Activated T-helper 1 cell treated with anti-CD3 and anti-CD28 coated beads, Interleukin-12 subunit alpha, Interleukin-12 subunit beta, Interleukin-2, Interleukin-4 antibody, amounts not matched to agents 30 ng/mL and 10 ng/mL and 1 ng/mL, durations not matched to agents 14 hours and 24 hours and 36 hours (primary cell): ENCODE measurements around the gene ADAM12. TPM values are rescaled to one million over a fixed set of nuclear protein-coding genes. Genes with fewer than 3 reads are reported as not detected.

Experiments
- DNase-seq: peaks from one replicate; pipeline ENCODE4 v3.0.0; 2021; ENCODE audit warnings: low spot score
- H3K27ac Mint-ChIP-seq: one replicate; pipeline ENCODE4 v1.8.0; 2021; ENCODE audit warnings: mild to moderate bottlenecking, mixed read lengths
- H3K27me3 Mint-ChIP-seq: one replicate; pipeline ENCODE4 v1.8.0; 2022; ENCODE audit warnings: mild to moderate bottlenecking, moderate library complexity, mixed read lengths; ENCODE audit not compliant: insufficient read depth
- H3K36me3 Mint-ChIP-seq: one replicate; pipeline ENCODE4 v1.8.0; 2021; ENCODE audit warnings: low read depth, mixed read lengths
- H3K4me1 Mint-ChIP-seq: one replicate; pipeline ENCODE4 v1.8.0; 2021; ENCODE audit warnings: low read depth, mixed read lengths
- H3K4me3 Mint-ChIP-seq: one replicate; pipeline ENCODE4 v1.8.0; 2021; ENCODE audit warnings: mild to moderate bottlenecking, moderate library complexity, mixed read lengths
- H3K9me3 Mint-ChIP-seq: one replicate; pipeline ENCODE4 v1.8.0; 2021; ENCODE audit warnings: mixed read lengths
- intact Hi-C: fragments of 100-400 bp; cut with micrococcal nuclease; formaldehyde crosslinking; loops from one replicate; pipeline ENCODE4 v1.15.1; 2024
- total RNA-seq: library from RNA; stranded (reverse); gene quantifications from 2 replicates; pipeline ENCODE4 v1.2.3, GENCODE V29; 2022

Gene ADAM12
- total RNA-seq, 1 donor from 2014 or later: not detected

DNA sequence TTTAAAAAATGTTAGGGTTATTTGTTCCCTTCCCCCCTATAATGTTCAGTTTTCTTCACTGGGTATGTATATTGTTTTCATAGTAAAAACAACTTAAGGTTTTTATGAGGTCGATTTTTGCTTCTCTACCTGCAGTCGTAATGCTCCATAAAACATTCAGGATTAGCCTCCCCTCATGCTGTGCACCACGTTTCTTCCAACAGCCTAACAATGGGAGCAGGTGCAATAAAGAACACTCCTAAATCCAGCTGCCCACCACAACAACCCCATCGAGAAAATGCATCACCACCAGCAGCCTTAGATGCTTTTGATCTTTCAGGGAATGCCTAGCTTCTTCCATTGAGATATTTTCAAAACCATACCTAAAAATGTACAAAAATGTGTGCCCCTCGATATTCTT is 111.1 kb downstream of the ADAM12 start:
- DNase-seq: no peak
- Mint-ChIP-seq H3K9me3 (no peaks in the 10 kb centered on the region), H3K27ac (no peak overlapping the region), H3K4me1 (no peaks in the 10 kb centered on the region), H3K4me3 (no peak overlapping the region), H3K27me3 (no peaks in the 10 kb centered on the region), H3K36me3 (no peaks in the 10 kb centered on the region)
- intact Hi-C loops: no loop called here

DNA sequence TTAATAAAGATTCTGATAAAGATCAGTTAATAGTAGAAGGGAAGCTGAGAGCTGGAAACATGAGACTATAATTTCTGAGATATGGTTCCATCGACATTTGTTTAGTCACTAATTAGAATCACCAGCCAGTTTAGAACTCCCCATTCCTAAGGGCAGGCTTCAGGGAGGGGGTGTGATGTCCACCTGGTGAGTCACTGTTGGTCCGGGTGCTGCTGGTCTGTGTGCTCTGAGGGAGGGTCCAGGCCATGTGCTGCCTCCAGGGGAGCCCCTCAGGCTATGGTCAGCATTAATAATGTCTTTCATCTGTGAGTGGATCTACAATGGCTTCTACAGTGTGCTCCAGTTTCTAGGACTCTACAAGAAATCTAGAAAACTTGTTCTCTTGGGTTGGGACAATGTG is 115.8 kb downstream of the ADAM12 start:
- intact Hi-C loops: no loop called here
- H3K4me3 Mint-ChIP-seq: no peak overlapping the region
- H3K36me3 Mint-ChIP-seq: no peaks in the 10 kb centered on the region
- no peak overlapping the region for H3K27ac Mint-ChIP-seq
- no peaks in the 10 kb centered on the region for H3K4me1 Mint-ChIP-seq
- no peak for DNase-seq
- H3K9me3 Mint-ChIP-seq: no peaks in the 10 kb centered on the region
- H3K27me3 Mint-ChIP-seq: no peaks in the 10 kb centered on the region

DNA sequence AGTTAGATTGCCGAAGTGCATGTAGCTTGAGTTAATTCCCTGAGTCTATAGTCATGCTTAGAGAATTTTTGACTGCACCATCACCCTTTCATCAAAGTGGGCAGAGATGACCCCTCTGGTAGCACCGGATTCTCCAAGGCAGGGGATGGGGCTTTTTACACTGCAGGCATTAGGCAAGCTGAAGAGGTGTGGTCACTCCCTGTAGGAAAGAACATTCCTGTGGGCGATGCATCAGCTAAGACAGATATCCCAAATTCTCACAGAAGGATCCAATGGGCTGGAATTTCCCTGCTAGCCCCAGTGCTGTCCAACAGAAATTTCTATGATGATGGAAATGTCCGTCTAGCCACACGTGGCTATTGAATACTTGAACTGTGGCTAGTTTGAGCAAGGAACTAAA is 118.2 kb downstream of the ADAM12 start:
- Mint-ChIP-seq H3K27me3 (no peaks in the 10 kb centered on the region), H3K36me3 (no peaks in the 10 kb centered on the region), H3K4me3 (no peak overlapping the region), H3K27ac (no peak overlapping the region), H3K9me3 (no peaks in the 10 kb centered on the region), H3K4me1 (no peaks in the 10 kb centered on the region)
- intact Hi-C loops: no loop called here
- no peak for DNase-seq

DNA sequence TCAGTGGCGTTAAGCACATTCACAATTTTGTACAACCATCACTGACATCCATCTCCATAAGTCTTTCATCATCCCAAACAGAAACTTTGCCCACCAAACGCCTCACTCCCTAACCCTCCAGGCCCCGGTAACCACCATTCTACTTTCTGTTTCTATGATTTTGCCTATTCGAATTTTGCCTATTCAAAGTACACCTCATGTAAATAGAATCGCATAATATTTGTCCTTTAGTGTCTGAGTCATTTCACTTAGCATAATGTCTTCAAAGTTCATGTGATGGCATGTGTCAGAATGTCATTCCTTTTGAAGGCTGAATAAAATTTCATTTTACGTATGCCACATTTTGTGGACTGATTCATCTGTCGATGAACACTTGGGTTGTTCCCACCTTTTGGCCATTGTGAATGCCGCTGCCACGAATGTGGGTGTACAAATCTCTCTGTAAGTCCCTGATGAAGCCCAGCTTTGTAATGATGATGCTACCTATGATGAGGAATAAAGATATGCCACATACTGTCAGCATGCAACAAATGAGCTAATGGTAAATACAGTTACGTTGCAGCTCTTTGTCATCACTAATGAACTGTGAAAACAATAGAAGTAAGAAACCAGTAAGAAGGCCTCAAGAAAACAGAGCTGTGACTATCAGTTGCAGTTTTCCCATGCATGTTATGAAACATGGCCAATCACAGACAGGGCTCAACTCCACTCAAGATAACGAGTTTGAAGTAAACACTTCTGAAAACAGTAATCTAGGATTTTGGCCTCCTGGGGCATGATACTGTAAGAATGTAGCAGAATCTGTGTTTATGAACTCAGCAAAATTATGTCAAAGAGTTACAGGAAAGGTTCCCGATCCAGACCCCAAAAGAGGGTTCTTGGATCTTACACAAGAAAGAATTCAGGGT is 120.0 kb downstream of the ADAM12 start:
- H3K4me3 Mint-ChIP-seq: no peak overlapping the region
- intact Hi-C loops: no loop called here
- no peaks in the 10 kb centered on the region for H3K27me3 Mint-ChIP-seq
- no peaks in the 10 kb centered on the region for H3K4me1 Mint-ChIP-seq
- no peak overlapping the region for H3K27ac Mint-ChIP-seq
- DNase-seq: no peak
- no peaks in the 10 kb centered on the region for H3K9me3 Mint-ChIP-seq
- H3K36me3 Mint-ChIP-seq: no peaks in the 10 kb centered on the region

DNA sequence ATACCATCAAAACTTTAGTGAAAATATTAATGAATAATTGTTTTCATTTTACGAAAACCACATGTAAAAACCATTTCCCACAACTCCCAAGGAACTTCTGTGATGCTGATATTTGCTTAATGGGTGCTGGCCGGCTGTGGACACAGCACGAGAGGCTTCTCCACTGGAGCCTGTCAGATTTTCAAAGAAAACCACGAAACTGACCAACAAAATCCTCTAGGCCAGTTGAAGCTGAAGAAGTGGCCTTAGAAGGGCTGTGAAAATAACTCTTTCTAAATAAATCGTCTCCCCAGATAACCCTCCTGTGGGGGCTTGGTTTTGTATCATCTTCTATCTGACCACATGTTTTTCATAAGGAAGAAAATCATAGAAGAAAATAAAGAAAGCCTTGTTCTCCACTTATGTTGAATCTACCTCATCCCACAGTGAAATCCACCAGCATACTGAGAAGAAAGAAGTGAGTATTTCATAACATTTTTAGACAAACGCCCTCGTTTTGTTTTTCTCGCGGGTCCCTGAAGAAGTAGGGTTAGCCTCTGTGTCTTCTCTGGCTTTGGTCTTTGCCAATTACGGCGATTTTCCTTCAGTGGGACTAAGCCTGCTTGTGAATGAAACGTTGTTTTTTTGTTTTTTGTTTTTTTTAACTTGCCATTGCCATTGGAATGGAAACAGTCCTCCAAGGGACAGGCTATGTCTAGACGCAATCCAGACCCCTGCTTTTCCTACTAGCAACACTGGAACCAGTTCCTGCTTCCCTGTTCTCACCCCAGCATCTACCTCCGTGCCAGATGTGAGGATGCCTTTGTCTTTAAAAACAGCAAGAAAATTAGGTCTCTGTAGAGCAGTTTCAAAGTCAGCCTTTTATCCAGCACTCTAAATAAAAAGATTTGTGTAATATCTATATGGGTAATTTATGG is 123.9 kb downstream of the ADAM12 start:
- Mint-ChIP-seq H3K27ac (no peak overlapping the region), H3K36me3 (no peaks in the 10 kb centered on the region), H3K9me3 (no peaks in the 10 kb centered on the region), H3K4me1 (no peaks in the 10 kb centered on the region), H3K4me3 (no peak overlapping the region), H3K27me3 (no peaks in the 10 kb centered on the region)
- DNase-seq: no peak
- intact Hi-C loops: no loop called here

DNA sequence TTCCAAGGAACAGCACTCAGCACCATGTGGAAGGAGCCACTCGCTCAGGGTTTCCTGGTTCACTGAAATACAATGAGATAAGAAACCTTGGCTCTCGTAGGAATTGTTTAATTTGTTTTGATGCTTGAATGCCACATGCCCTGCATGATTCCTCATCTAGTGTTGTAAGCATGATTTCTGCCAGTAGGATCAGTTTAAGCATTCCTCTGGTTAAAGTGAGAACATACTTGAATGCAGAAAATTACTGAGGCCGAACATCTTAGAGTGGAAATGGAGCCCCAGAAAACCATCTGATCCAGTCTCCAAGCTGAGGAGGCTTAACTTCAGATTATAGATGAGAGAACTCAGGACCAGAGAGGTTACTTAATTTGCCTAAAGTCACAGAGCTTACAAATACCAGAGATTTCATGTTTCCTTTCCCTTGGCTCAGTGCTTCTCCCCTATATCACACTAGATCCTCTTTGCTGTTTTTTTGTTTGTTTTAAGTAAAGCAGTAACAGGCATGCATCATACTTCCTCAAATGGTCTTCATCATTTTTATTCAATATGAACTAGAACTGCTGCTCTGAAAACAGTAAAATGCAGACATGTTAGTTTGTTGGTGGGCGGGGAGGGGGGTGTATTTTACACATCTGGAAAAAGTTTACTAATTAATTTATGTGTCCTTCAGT is 125.1 kb downstream of the ADAM12 start:
- DNase-seq: no peak
- Mint-ChIP-seq H3K9me3 (no peaks in the 10 kb centered on the region), H3K4me1 (no peaks in the 10 kb centered on the region), H3K27me3 (no peaks in the 10 kb centered on the region), H3K4me3 (no peak overlapping the region), H3K27ac (no peak overlapping the region), H3K36me3 (no peaks in the 10 kb centered on the region)
- intact Hi-C loops: no loop called here

DNA sequence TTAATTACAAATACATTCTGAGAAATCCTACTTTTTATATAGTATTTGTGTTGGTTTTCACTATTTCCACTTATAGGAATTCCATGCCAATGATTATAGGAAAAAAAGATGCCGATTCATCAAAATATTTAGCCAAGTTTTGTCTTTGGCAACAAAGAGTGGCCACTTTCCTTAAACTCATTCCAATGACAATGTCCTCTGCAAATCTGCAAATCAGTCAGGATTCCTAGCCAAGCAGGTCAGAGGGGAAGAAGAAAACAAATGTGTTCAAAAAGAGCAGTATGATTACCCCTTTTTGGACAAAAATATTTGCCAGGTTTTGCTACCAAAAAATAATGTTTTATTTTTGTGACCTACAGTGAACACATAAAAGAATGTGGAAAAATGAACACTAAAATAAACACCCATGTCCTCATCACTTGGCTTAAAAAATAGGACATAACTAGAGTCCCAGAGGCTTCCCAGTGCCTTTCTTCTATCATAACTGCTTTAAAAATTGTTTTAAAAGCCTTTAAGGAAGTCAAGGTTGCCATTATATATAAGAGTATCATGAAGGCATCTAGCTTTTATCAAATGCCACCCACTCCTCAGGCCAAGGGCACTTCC is 125.9 kb downstream of the ADAM12 start:
- Mint-ChIP-seq H3K36me3 (no peaks in the 10 kb centered on the region), H3K27ac (no peak overlapping the region), H3K9me3 (no peaks in the 10 kb centered on the region)

DNA sequence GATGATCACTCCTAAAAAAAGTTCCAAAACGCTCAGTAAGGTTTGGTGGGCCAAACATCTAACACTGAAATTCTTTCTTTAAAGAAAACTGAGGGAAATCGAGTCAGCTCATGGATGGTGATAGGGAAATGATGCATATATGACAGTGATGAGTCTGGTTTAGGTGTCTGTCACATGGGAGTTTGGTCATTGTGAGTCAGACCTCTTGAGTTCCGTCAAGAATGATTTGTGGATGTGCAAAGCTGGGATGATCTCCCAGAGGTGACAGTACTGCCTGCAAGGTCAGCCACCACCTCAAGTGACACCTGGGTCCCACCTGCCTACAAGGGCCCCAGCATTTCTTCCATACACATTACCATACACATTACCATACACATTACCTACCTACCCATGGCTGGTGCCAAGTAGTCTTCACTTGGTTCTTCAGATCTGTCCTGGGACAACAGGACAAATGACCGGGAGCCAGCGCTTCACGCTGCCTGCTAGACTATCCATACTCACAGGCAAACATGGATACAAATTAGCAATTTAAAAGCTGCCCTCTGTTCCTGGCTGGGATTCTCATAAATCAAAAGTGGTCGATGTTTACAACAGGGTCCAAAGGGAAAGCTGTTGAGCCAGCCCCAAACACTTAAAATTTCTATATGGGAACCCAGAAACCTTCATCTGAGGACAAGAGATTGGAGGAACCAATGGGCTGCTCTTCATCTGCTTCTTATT is 128.4 kb downstream of the ADAM12 start:
- intact Hi-C loops: no loop called here
- no peak overlapping the region for H3K27ac Mint-ChIP-seq
- H3K4me3 Mint-ChIP-seq: no peak overlapping the region
- H3K36me3 Mint-ChIP-seq: no peaks in the 10 kb centered on the region
- DNase-seq: no peak
- H3K27me3 Mint-ChIP-seq: no peaks in the 10 kb centered on the region
- no peaks in the 10 kb centered on the region for H3K9me3 Mint-ChIP-seq
- no peaks in the 10 kb centered on the region for H3K4me1 Mint-ChIP-seq

More for the DNA sequence above, 125.9 kb downstream of the ADAM12 start:
- H3K27me3 Mint-ChIP-seq: no peaks in the 10 kb centered on the region
- no peaks in the 10 kb centered on the region for H3K4me1 Mint-ChIP-seq
- DNase-seq: no peak
- intact Hi-C loops: no loop called here
- H3K4me3 Mint-ChIP-seq: no peak overlapping the region

DNA sequence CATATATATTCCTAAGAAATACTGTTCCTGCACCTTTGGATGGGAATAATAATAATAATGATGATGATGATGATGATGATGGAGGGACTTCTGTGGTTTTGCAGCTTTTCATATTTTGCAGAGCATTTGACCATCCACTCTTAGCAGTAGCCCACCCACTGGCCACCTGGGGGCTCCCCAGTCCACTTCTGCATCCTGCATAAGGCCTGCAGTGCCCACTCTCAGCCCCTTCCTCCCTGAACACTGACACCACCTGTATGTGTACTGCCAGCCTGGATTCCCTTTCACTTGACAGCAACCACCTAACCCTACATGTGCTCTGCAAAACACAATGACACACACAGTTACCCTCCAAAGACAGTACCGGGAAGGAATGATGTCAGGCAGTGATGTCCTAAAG is 131.4 kb downstream of the ADAM12 start:
- peaks cover 9% of the 10 kb centered on the region for H3K9me3 Mint-ChIP-seq
- intact Hi-C loops: no loop called here
- H3K27ac Mint-ChIP-seq: no peak overlapping the region
- H3K27me3 Mint-ChIP-seq: no peaks in the 10 kb centered on the region
- H3K4me3 Mint-ChIP-seq: no peak overlapping the region
- no peaks in the 10 kb centered on the region for H3K4me1 Mint-ChIP-seq
- no peak for DNase-seq
- H3K36me3 Mint-ChIP-seq: no peaks in the 10 kb centered on the region

DNA sequence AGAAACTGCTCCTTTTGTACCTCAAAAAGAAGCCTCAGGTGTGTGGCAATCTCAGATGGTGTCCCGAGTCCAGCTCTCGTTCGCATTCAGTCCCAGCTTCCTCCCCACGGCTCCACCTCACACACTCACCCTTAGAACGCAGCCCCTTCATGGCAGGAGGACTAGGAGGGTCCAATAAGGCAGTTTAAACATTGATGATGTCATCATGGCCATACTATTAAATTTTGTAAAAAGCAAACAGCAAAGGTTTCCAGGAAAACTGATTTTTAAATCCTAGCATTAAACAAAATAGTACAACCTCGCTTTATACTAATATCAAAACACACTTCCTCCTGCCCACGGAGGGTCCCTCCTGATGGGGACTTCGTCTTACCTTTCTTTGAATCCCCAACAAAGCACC is 133.0 kb downstream of the ADAM12 start:
- no peaks in the 10 kb centered on the region for H3K36me3 Mint-ChIP-seq
- H3K9me3 Mint-ChIP-seq: peaks cover 19% of the 10 kb centered on the region
- no peaks in the 10 kb centered on the region for H3K27me3 Mint-ChIP-seq
- DNase-seq: no peak
- intact Hi-C loops: no loop called here
- no peak overlapping the region for H3K4me3 Mint-ChIP-seq
- no peaks in the 10 kb centered on the region for H3K4me1 Mint-ChIP-seq
- H3K27ac Mint-ChIP-seq: no peak overlapping the region

DNA sequence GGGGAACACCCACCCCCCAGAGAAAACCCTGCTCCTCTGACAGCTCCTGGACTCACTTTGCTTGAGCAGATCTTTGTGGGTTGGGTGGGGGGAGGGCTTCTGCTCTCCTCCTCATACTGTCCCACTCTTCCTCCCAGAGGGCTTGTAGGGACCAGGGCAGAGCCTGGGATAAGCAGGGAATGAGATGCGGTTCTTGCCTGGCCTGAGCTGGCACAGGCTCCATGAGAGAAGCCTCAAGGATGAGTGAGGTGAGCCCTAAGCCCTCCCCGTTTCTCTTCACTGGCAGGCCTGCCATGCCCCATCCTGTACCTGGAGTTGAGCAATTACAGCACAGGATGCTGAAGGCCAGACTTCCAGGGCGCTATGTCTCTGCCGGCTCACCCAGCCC is 134.7 kb downstream of the ADAM12 start:
- no peaks in the 10 kb centered on the region for H3K27me3 Mint-ChIP-seq
- H3K4me1 Mint-ChIP-seq: no peaks in the 10 kb centered on the region
- no peak overlapping the region for H3K4me3 Mint-ChIP-seq
- intact Hi-C loops: no loop called here
- peaks cover 19% of the 10 kb centered on the region for H3K9me3 Mint-ChIP-seq
- H3K27ac Mint-ChIP-seq: no peak overlapping the region
- no peak for DNase-seq
- no peaks in the 10 kb centered on the region for H3K36me3 Mint-ChIP-seq
